ENCODE measurements around the gene ZNF384. TPM values are rescaled to one million over a fixed set of nuclear protein-coding genes. Genes with fewer than 3 reads are reported as not detected.

Gene ZNF384
- total and polyA plus RNA-seq, 4 donors, result 23.2 to 66.7 (median 51.9) TPM

GRCh38 chr12:6627616-6628015, 61.6 kb downstream of the ZNF384 start:
- H3K4me1 ChIP-seq (ENCODE audit: control insufficient read depth in 1 of 2, insufficient read depth in 2 of 2, low read length in 2 of 2), result no peaks in the 10 kb centered on the region
- no peak for ATAC-seq (ENCODE audit: low FRiP score)
- no peak for DNase-seq
- H3K9me3 ChIP-seq (ENCODE audit: control insufficient read depth, low read length), result no peaks in the 10 kb centered on the region
- intact Hi-C loops (cut with DNase I), result no loop called here
- 52 to 59% methylated on average over 7 of the region's 7 CpGs for WGBS, 2 donors
- no peak overlapping the region for H3K4me3 ChIP-seq (ENCODE audit: low read length in 2 of 2)
- H3K27me3 ChIP-seq (ENCODE audit: control insufficient read depth in 1 of 2, insufficient read depth in 2 of 2, low read length in 1 of 2), result no peaks in the 10 kb centered on the region
- H3K36me3 ChIP-seq (ENCODE audit: control insufficient read depth in 1 of 2, insufficient read depth in 2 of 2, low read length in 1 of 2), result no peaks in the 10 kb centered on the region
- no peak overlapping the region for H3K27ac ChIP-seq (ENCODE audit: low read depth in 1 of 2, low read length in 2 of 2)

- DNase-seq (no peak), ATAC-seq (ENCODE audit: low FRiP score) (no peak)
- intact Hi-C loops (cut with DNase I), result no loop called here
Observed at GRCh38 chr12:6626654-6627283, 62.4 kb downstream of the ZNF384 start.

GRCh38 chr12:6620885-6621274, 68.3 kb downstream of the ZNF384 start:
- Histone ChIP-seq H3K27me3 (ENCODE audit: control insufficient read depth in 1 of 2, insufficient read depth in 2 of 2, low read length in 1 of 2) (no peaks in the 10 kb centered on the region), H3K27ac (ENCODE audit: low read depth in 1 of 2, low read length in 2 of 2) (no peak overlapping the region), H3K4me1 (ENCODE audit: control insufficient read depth in 1 of 2, insufficient read depth in 2 of 2, low read length in 2 of 2) (no peaks in the 10 kb centered on the region), H3K36me3 (ENCODE audit: control insufficient read depth in 1 of 2, insufficient read depth in 2 of 2, low read length in 1 of 2) (no peaks in the 10 kb centered on the region), H3K4me3 (ENCODE audit: low read length in 2 of 2) (no peak overlapping the region), H3K9me3 (ENCODE audit: control insufficient read depth, low read length) (no peaks in the 10 kb centered on the region)
- WGBS, 2 donors, result 68 to 80% methylated on average over 29 of the region's 29 CpGs
- DNase-seq (no peak), ATAC-seq (ENCODE audit: low FRiP score) (no peak)
- intact Hi-C loops (cut with DNase I), result no loop called here

More at GRCh38 chr12:6626654-6627283, 62.4 kb downstream of the ZNF384 start:
- H3K27me3 ChIP-seq (ENCODE audit: control insufficient read depth in 1 of 2, insufficient read depth in 2 of 2, low read length in 1 of 2), result no peaks in the 10 kb centered on the region
- H3K9me3 ChIP-seq (ENCODE audit: control insufficient read depth, low read length), result no peaks in the 10 kb centered on the region
- no peaks in the 10 kb centered on the region for H3K4me1 ChIP-seq (ENCODE audit: control insufficient read depth in 1 of 2, insufficient read depth in 2 of 2, low read length in 2 of 2)
- H3K27ac ChIP-seq (ENCODE audit: low read depth in 1 of 2, low read length in 2 of 2), result no peak overlapping the region
- WGBS, 2 donors, result 36 to 42% methylated on average over 8 of the region's 8 CpGs
- no peaks in the 10 kb centered on the region for H3K36me3 ChIP-seq (ENCODE audit: control insufficient read depth in 1 of 2, insufficient read depth in 2 of 2, low read length in 1 of 2)
- H3K4me3 ChIP-seq (ENCODE audit: low read length in 2 of 2), result no peak overlapping the region

- no peaks in the 10 kb centered on the region for H3K9me3 ChIP-seq (ENCODE audit: control insufficient read depth, low read length)
- ATAC-seq (ENCODE audit: low FRiP score) (peak; percentile 67), DNase-seq (peak; percentile 72 to 86)
- no peak overlapping the region for H3K27ac ChIP-seq (ENCODE audit: low read depth in 1 of 2, low read length in 2 of 2)
- H3K4me1 ChIP-seq (ENCODE audit: control insufficient read depth in 1 of 2, insufficient read depth in 2 of 2, low read length in 2 of 2), result no peaks in the 10 kb centered on the region
- H3K36me3 ChIP-seq (ENCODE audit: control insufficient read depth in 1 of 2, insufficient read depth in 2 of 2, low read length in 1 of 2), result no peaks in the 10 kb centered on the region
- H3K4me3 ChIP-seq (ENCODE audit: low read length in 2 of 2), result no peak overlapping the region
- 17 to 23% methylated on average over 87 to 88 of the region's 88 CpGs for WGBS, 2 donors
- intact Hi-C loops (cut with DNase I), result no loop called here
- no peaks in the 10 kb centered on the region for H3K27me3 ChIP-seq (ENCODE audit: control insufficient read depth in 1 of 2, insufficient read depth in 2 of 2, low read length in 1 of 2)
Observed at GRCh38 chr12:6620137-6620884, 68.9 kb downstream of the ZNF384 start.

GRCh38 chr12:6618483-6619225, 70.5 kb downstream of the ZNF384 start:
- intact Hi-C loops (cut with DNase I), result loop anchor here (5.0 to 10.0 kb wide), 5 partner anchors 44 to 209 kb away; partner anchors contain the start of genes P3H3 (in 2 of the 2), GPR162 (in 1 of the 2), ING4 (in 1 of the 2) and LAG3 (in 1 of the 2)
- 83 to 88% methylated on average over 5 of the region's 5 CpGs for WGBS, 2 donors

More at GRCh38 chr12:6618483-6619225, 70.5 kb downstream of the ZNF384 start:
- DNase-seq, result no peak
- H3K4me3 ChIP-seq (ENCODE audit: low read length in 2 of 2), result no peak overlapping the region
- no peak overlapping the region for H3K27ac ChIP-seq (ENCODE audit: low read depth in 1 of 2, low read length in 2 of 2)
- no peaks in the 10 kb centered on the region for H3K36me3 ChIP-seq (ENCODE audit: control insufficient read depth in 1 of 2, insufficient read depth in 2 of 2, low read length in 1 of 2)
- no peak for ATAC-seq (ENCODE audit: low FRiP score)
- H3K9me3 ChIP-seq (ENCODE audit: control insufficient read depth, low read length), result no peaks in the 10 kb centered on the region
- no peaks in the 10 kb centered on the region for H3K4me1 ChIP-seq (ENCODE audit: control insufficient read depth in 1 of 2, insufficient read depth in 2 of 2, low read length in 2 of 2)
- H3K27me3 ChIP-seq (ENCODE audit: control insufficient read depth in 1 of 2, insufficient read depth in 2 of 2, low read length in 1 of 2), result no peaks in the 10 kb centered on the region

Other genes starting within 250 kb of the ZNF384 start
- gene CD27, start 244.4 kb downstream of the ZNF384 start, total RNA-seq, result 1 to 10 TPM; 1.2 TPM
- under 1 TPM; 0.51 to 0.88 TPM for gene CD27, start 244.4 kb downstream of the ZNF384 start, polyA plus RNA-seq
- 10 to 100 TPM; 14.6 to 29.3 TPM for gene TAPBPL, start 237.3 kb downstream of the ZNF384 start, total RNA-seq
- gene TAPBPL, start 237.3 kb downstream of the ZNF384 start, polyA plus RNA-seq, result 10 to 100 TPM; 22.0 to 25.9 TPM
- gene VAMP1, start 218.7 kb downstream of the ZNF384 start, total RNA-seq, result 10 to 100 TPM in 1 of 2 donors, 1 to 10 TPM in 1; 9.7 to 23.9 TPM
- gene VAMP1, start 218.7 kb downstream of the ZNF384 start, polyA plus RNA-seq, result 10 to 100 TPM; 14.8 to 44.0 TPM
- 10 to 100 TPM; 91.8 to 95.5 TPM for gene MRPL51, start 196.1 kb downstream of the ZNF384 start, total RNA-seq
- gene MRPL51, start 196.1 kb downstream of the ZNF384 start, polyA plus RNA-seq, result 100 to 1,000 TPM; 125 to 283 TPM
- 10 to 100 TPM; 19.9 to 32.8 TPM for gene NCAPD2, start 195.3 kb downstream of the ZNF384 start, total RNA-seq
- 10 to 100 TPM in 1 of 2 donors, 1 to 10 TPM in 1; 5.1 to 13.2 TPM for gene NCAPD2, start 195.3 kb downstream of the ZNF384 start, polyA plus RNA-seq
- 1,000 to 10,000 TPM; 1,856 to 2,021 TPM for gene GAPDH, start 154.9 kb downstream of the ZNF384 start, total RNA-seq
- 1,000 to 10,000 TPM; 2,047 to 3,012 TPM for gene GAPDH, start 154.9 kb downstream of the ZNF384 start, polyA plus RNA-seq
- 10 to 100 TPM; 28.5 to 60.8 TPM for gene IFFO1, start 133.3 kb downstream of the ZNF384 start, total RNA-seq
- gene IFFO1, start 133.3 kb downstream of the ZNF384 start, polyA plus RNA-seq, result 100 to 1,000 TPM in 1 of 2 donors, 10 to 100 TPM in 1; 11.1 to 110 TPM
- gene NOP2, start 121.1 kb downstream of the ZNF384 start, total RNA-seq, result 10 to 100 TPM; 24.8 to 27.8 TPM
- gene NOP2, start 121.1 kb downstream of the ZNF384 start, polyA plus RNA-seq, result 10 to 100 TPM in 1 of 2 donors, 1 to 10 TPM in 1; 5.4 to 18.8 TPM
- gene CHD4, start 82.0 kb downstream of the ZNF384 start, total RNA-seq, result 100 to 1,000 TPM; 174 to 195 TPM
- 100 to 1,000 TPM in 1 of 2 donors, 10 to 100 TPM in 1; 73.1 to 110 TPM for gene CHD4, start 82.0 kb downstream of the ZNF384 start, polyA plus RNA-seq
- gene LPAR5, start 53.4 kb downstream of the ZNF384 start, total RNA-seq, result 1 to 10 TPM; 2.5 to 3.7 TPM
- under 1 TPM; 0.51 to 0.88 TPM for gene LPAR5, start 53.4 kb downstream of the ZNF384 start, polyA plus RNA-seq
- gene ACRBP, start 41.9 kb downstream of the ZNF384 start, total RNA-seq, result 1 to 10 TPM; 1.8 to 5.2 TPM
- gene ACRBP, start 41.9 kb downstream of the ZNF384 start, polyA plus RNA-seq, result under 1 TPM in 1 of 2 donors, not detected in 1; 0.25 TPM
- 10 to 100 TPM; 19.7 to 43.3 TPM for gene ING4, start 26.3 kb downstream of the ZNF384 start, total RNA-seq
- gene ING4, start 26.3 kb downstream of the ZNF384 start, polyA plus RNA-seq, result 10 to 100 TPM; 45.3 to 63.7 TPM
- 10 to 100 TPM in 1 of 2 donors, 1 to 10 TPM in 1; 1.2 to 10.7 TPM for gene PIANP, start 11.4 kb upstream of the ZNF384 start, total RNA-seq
- 1 to 10 TPM; 4.3 to 7.5 TPM for gene PIANP, start 11.4 kb upstream of the ZNF384 start, polyA plus RNA-seq
- gene COPS7A, start 34.7 kb upstream of the ZNF384 start, total RNA-seq, result 10 to 100 TPM; 47.0 to 50.1 TPM
- 10 to 100 TPM; 43.8 to 70.5 TPM for gene COPS7A, start 34.7 kb upstream of the ZNF384 start, polyA plus RNA-seq
- gene MLF2, start 63.8 kb upstream of the ZNF384 start, total RNA-seq, result 100 to 1,000 TPM; 110 to 144 TPM
- gene MLF2, start 63.8 kb upstream of the ZNF384 start, polyA plus RNA-seq, result 100 to 1,000 TPM; 134 to 141 TPM
- gene PTMS, start 77.0 kb upstream of the ZNF384 start, total RNA-seq, result 100 to 1,000 TPM; 358 to 396 TPM
- gene PTMS, start 77.0 kb upstream of the ZNF384 start, polyA plus RNA-seq, result 100 to 1,000 TPM; 549 to 584 TPM
- gene LAG3, start 83.1 kb upstream of the ZNF384 start, total RNA-seq, result 1 to 10 TPM; 1.2 to 1.8 TPM
- gene LAG3, start 83.1 kb upstream of the ZNF384 start, polyA plus RNA-seq, result 1 to 10 TPM in 1 of 2 donors, under 1 TPM in 1; 0.25 to 2.4 TPM
- gene CD4, start 100.2 kb upstream of the ZNF384 start, total RNA-seq, result 10 to 100 TPM; 20.1 to 40.6 TPM
- 10 to 100 TPM in 1 of 2 donors, 1 to 10 TPM in 1; 2.1 to 14.3 TPM for gene CD4, start 100.2 kb upstream of the ZNF384 start, polyA plus RNA-seq
- gene GPR162, start 132.4 kb upstream of the ZNF384 start, total RNA-seq, result 10 to 100 TPM in 1 of 2 donors, 1 to 10 TPM in 1; 4.4 to 16.6 TPM
- gene GPR162, start 132.4 kb upstream of the ZNF384 start, polyA plus RNA-seq, result 10 to 100 TPM in 1 of 2 donors, 1 to 10 TPM in 1; 6.0 to 17.2 TPM
- gene P3H3, start 139.0 kb upstream of the ZNF384 start, total RNA-seq, result 10 to 100 TPM; 43.5 to 66.3 TPM
- gene P3H3, start 139.0 kb upstream of the ZNF384 start, polyA plus RNA-seq, result 10 to 100 TPM; 23.4 to 93.3 TPM
- 10 to 100 TPM in 1 of 2 donors, 1 to 10 TPM in 1; 8.2 to 13.7 TPM for gene GNB3, start 151.6 kb upstream of the ZNF384 start, total RNA-seq
- 10 to 100 TPM in 1 of 2 donors, 1 to 10 TPM in 1; 6.0 to 32.9 TPM for gene GNB3, start 151.6 kb upstream of the ZNF384 start, polyA plus RNA-seq
- gene CDCA3, start 161.9 kb upstream of the ZNF384 start, total RNA-seq, result 1 to 10 TPM in 1 of 2 donors, under 1 TPM in 1; 0.42 to 2.1 TPM
- gene CDCA3, start 161.9 kb upstream of the ZNF384 start, polyA plus RNA-seq, result 10 to 100 TPM in 1 of 2 donors, 1 to 10 TPM in 1; 3.6 to 12.6 TPM
- 10 to 100 TPM; 59.5 to 64.6 TPM for gene USP5, start 162.8 kb upstream of the ZNF384 start, total RNA-seq
- 10 to 100 TPM; 26.7 to 47.0 TPM for gene USP5, start 162.8 kb upstream of the ZNF384 start, polyA plus RNA-seq
- 100 to 1,000 TPM; 317 TPM for gene TPI1, start 178.2 kb upstream of the ZNF384 start, total RNA-seq
- 100 to 1,000 TPM; 310 to 314 TPM for gene TPI1, start 178.2 kb upstream of the ZNF384 start, polyA plus RNA-seq
- gene SPSB2, start 183.9 kb upstream of the ZNF384 start, total RNA-seq, result 10 to 100 TPM in 1 of 2 donors, 1 to 10 TPM in 1; 4.2 to 10.2 TPM
- 10 to 100 TPM; 11.1 to 14.3 TPM for gene SPSB2, start 183.9 kb upstream of the ZNF384 start, polyA plus RNA-seq
- 10 to 100 TPM in 1 of 2 donors, 1 to 10 TPM in 1; 5.3 to 11.2 TPM for gene LRRC23, start 215.4 kb upstream of the ZNF384 start, total RNA-seq
- 10 to 100 TPM; 16.8 to 20.8 TPM for gene LRRC23, start 215.4 kb upstream of the ZNF384 start, polyA plus RNA-seq
- gene ENO2, start 225.2 kb upstream of the ZNF384 start, total RNA-seq, result 10 to 100 TPM; 59.0 to 79.5 TPM
- 100 to 1,000 TPM in 1 of 2 donors, 10 to 100 TPM in 1; 14.7 to 116 TPM for gene ENO2, start 225.2 kb upstream of the ZNF384 start, polyA plus RNA-seq
- gene ATN1, start 238.6 kb upstream of the ZNF384 start, total RNA-seq, result 100 to 1,000 TPM; 138 to 146 TPM
- 100 to 1,000 TPM in 1 of 2 donors, 10 to 100 TPM in 1; 22.7 to 149 TPM for gene ATN1, start 238.6 kb upstream of the ZNF384 start, polyA plus RNA-seq